Measurements from ENCODE around the gene ATXN10.

The ATXN10 gene

GRCh38 chr22:45772743-45773142, 101.1 kb downstream of the ATXN10 start:
- no peak for TF ChIP-seq CTCF (IDR thresholded peaks at IDR 0.05; ENCODE audit: low read depth, low read length)
- no peak for DNase-seq (ENCODE audit: extremely low read depth, low read depth)

GRCh38 chr22:45774001-45774670, 102.5 kb downstream of the ATXN10 start:
- no peak for DNase-seq (ENCODE audit: extremely low read depth, low read depth)
- no peak for TF ChIP-seq CTCF (IDR thresholded peaks at IDR 0.05; ENCODE audit: low read depth, low read length)

GRCh38 chr22:45775062-45775461, 103.4 kb downstream of the ATXN10 start:
- no peak for TF ChIP-seq CTCF (IDR thresholded peaks at IDR 0.05; ENCODE audit: low read depth, low read length)
- DNase-seq (ENCODE audit: extremely low read depth, low read depth) = no peak

- DNase-seq (ENCODE audit: extremely low read depth, low read depth) = no peak
- TF ChIP-seq CTCF (IDR thresholded peaks at IDR 0.05; ENCODE audit: low read depth, low read length) = no peak
These were observed 104.1 kb downstream of the ATXN10 start for GRCh38 chr22:45775569-45776312.

GRCh38 chr22:45776313-45776585, 104.6 kb downstream of the ATXN10 start:
- no peak for TF ChIP-seq CTCF (IDR thresholded peaks at IDR 0.05; ENCODE audit: low read depth, low read length)
- DNase-seq (ENCODE audit: extremely low read depth, low read depth) = no peak

GRCh38 chr22:45777046-45777851, 105.6 kb downstream of the ATXN10 start:
- no peak for TF ChIP-seq CTCF (IDR thresholded peaks at IDR 0.05; ENCODE audit: low read depth, low read length)
- DNase-seq (ENCODE audit: extremely low read depth, low read depth) = no peak

- no peak for DNase-seq (ENCODE audit: extremely low read depth, low read depth)
- no peak for TF ChIP-seq CTCF (IDR thresholded peaks at IDR 0.05; ENCODE audit: low read depth, low read length)
These were observed 106.3 kb downstream of the ATXN10 start for GRCh38 chr22:45777852-45778375.

All from AG09319 (cell line).